H1 (cell line): ENCODE data around the gene SGCB. TPM values are rescaled to one million over a fixed set of nuclear protein-coding genes. Genes with fewer than 3 reads are reported as not detected.
A peak's percentile ranks its signal among the peaks of the same experiment; 100 is the strongest.

Source experiments
- CTCF ChIA-PET: fragments of 300-600 bp; sonication (Branson Sonifier 250); formaldehyde crosslinking; loops from one replicate; lab custom pipeline; 2021; ENCODE audit not compliant: partially characterized antibody; lab: Charles Lee
- POLR2A ChIA-PET: fragments of 300-600 bp; sonication (Branson Sonifier 250); formaldehyde crosslinking; loops from one replicate; lab custom pipeline; 2021; ENCODE audit warnings: inconsistent platforms; ENCODE audit not compliant: partially characterized antibody; lab: Charles Lee
- DNase-seq, 2 experiments: peaks; one replicate each; pipeline versions ENCODE4 v3.0.0 to v3.0.0-alpha.2; 2010 to 2022; ENCODE audit warnings: low spot score in 2 of 2, low read depth in 1 of 2, mixed read lengths in 1 of 2
- FAIRE-seq: peaks from 2 replicates; lab custom pipeline; 2011; peaks lifted over from hg19 to GRCh38; lab: Jason Lieb, UNC
- H2AFZ ChIP-seq: 2 replicates; pipeline ENCODE4 v1.8.1; 2012; ENCODE audit warnings: low read length, inconsistent platforms
- H2AK5ac ChIP-seq: 2 replicates; pipeline ENCODE4 v1.6.1; 2013; ENCODE audit warnings: low read depth, low read length
- H2BK120ac ChIP-seq: replicated peaks from 2 replicates; pipeline ENCODE3; 2013; ENCODE audit warnings: low read depth, low read length, inconsistent platforms
- H2BK12ac ChIP-seq: 2 replicates; pipeline ENCODE4 v1.6.1; 2013; ENCODE audit warnings: low read depth, low read length
- H2BK15ac ChIP-seq: 2 replicates; pipeline ENCODE4 v1.6.1; 2013; ENCODE audit warnings: low read length
- H2BK20ac ChIP-seq: 2 replicates; pipeline ENCODE4 v1.6.1; 2013; ENCODE audit warnings: low read length
- H2BK5ac ChIP-seq: 2 replicates; pipeline ENCODE4 v1.6.1; 2013; ENCODE audit warnings: low read depth, low read length
- H3K14ac ChIP-seq: 2 replicates; pipeline ENCODE4 v1.6.1; 2013; ENCODE audit warnings: inconsistent platforms; ENCODE audit not compliant: insufficient read length
- H3K18ac ChIP-seq: 2 replicates; pipeline ENCODE4 v1.6.1; 2013; ENCODE audit warnings: low read length; ENCODE audit errors: extremely low read depth
- H3K23ac ChIP-seq: 2 replicates; pipeline ENCODE4 v1.6.1; 2013; ENCODE audit warnings: inconsistent platforms; ENCODE audit not compliant: insufficient read length
- H3K23me2 ChIP-seq: 2 replicates; pipeline ENCODE4 v1.6.1; 2013; ENCODE audit warnings: low read depth, low read length
- H3K27ac ChIP-seq: 2 replicates; pipeline ENCODE4 v1.6.1; 2011; ENCODE audit warnings: low read depth, low read length, inconsistent platforms
- H3K27me3 ChIP-seq, 4 experiments: replicated peaks in 1 of 4; 1 replicate in 1 of 4; 2 replicates in 3 of 4; pipeline versions ENCODE4 v1.6.1 to v1.8.1; 2011 to 2013; ENCODE audit warnings: low read length in 3 of 4, mild to moderate bottlenecking in 3 of 4, inconsistent platforms in 2 of 4, mixed read lengths in 2 of 4, moderate library complexity in 1 of 4; ENCODE audit not compliant: control insufficient read depth in 3 of 4, insufficient read depth in 3 of 4; ENCODE audit errors: extremely low read depth in 1 of 4
- H3K36me3 ChIP-seq, 4 experiments: 2 replicates each; pipeline versions ENCODE4 v1.6.1 to v1.8.1; 2011 to 2013; ENCODE audit warnings: mild to moderate bottlenecking in 4 of 4, low read length in 3 of 4, moderate library complexity in 2 of 4, control low read depth in 1 of 4, inconsistent platforms in 1 of 4; ENCODE audit not compliant: insufficient read depth in 4 of 4, control insufficient read depth in 2 of 4
- H3K4ac ChIP-seq: replicated peaks from 2 replicates; pipeline ENCODE3; 2013; ENCODE audit warnings: low read length, low read depth, mixed read lengths, inconsistent platforms; ENCODE audit not compliant: insufficient read length
- H3K4me1 ChIP-seq, 4 experiments: replicated peaks in 1 of 4; 1 replicate in 1 of 4; 2 replicates in 3 of 4; pipeline versions ENCODE4 v1.6.1 to v1.8.1; 2011 to 2013; ENCODE audit warnings: low read length in 3 of 4, inconsistent platforms in 2 of 4, mixed read lengths in 1 of 4; ENCODE audit not compliant: insufficient read depth in 4 of 4, control insufficient read depth in 3 of 4
- H3K4me2 ChIP-seq, 2 experiments: 2 replicates each; pipeline versions ENCODE4 v1.6.1 to v1.8.1; 2011 to 2013; ENCODE audit warnings: low read depth in 2 of 2, low read length in 2 of 2, control low read depth in 1 of 2, inconsistent platforms in 1 of 2, mild to moderate bottlenecking in 1 of 2; ENCODE audit not compliant: insufficient read depth in 1 of 2
- H3K4me3 ChIP-seq, 4 experiments: fragments of 200-600, 300-600 bp in 1 of 4; sonication (generic), shearing (Covaris generic), sonication (Bioruptor Twin) in 1 of 4; 2 replicates each; pipeline versions ENCODE4 v1.5.1 to v1.8.1; 2011 to 2016; ENCODE audit warnings: low read length in 4 of 4, low read depth in 3 of 4, control low read depth in 2 of 4, inconsistent platforms in 2 of 4, mild to moderate bottlenecking in 2 of 4, mixed read lengths in 1 of 4, moderate library complexity in 1 of 4; ENCODE audit not compliant: insufficient read depth in 2 of 4; ENCODE audit errors: extremely low read depth in 1 of 4
- H3K56ac ChIP-seq: replicated peaks from 2 replicates; pipeline ENCODE3; 2013; ENCODE audit warnings: low read depth, mild to moderate bottlenecking, mixed read lengths, low read length, inconsistent platforms; ENCODE audit not compliant: insufficient read length
- H3K79me1 ChIP-seq: 2 replicates; pipeline ENCODE4 v1.6.1; 2013; ENCODE audit warnings: low read depth, low read length, control low read depth
- H3K79me2 ChIP-seq, 2 experiments: 2 replicates each; pipeline versions ENCODE4 v1.6.1 to v1.8.1; 2012 to 2013; ENCODE audit warnings: low read length in 2 of 2, mild to moderate bottlenecking in 2 of 2, inconsistent platforms in 1 of 2; ENCODE audit not compliant: insufficient read depth in 2 of 2, control insufficient read depth in 1 of 2
- H3K9ac ChIP-seq, 4 experiments: replicated peaks in 1 of 4; 1 replicate in 1 of 4; 2 replicates in 3 of 4; pipeline versions ENCODE4 v1.6.1 to v1.8.1; 2011 to 2013; ENCODE audit warnings: low read depth in 3 of 4, low read length in 3 of 4, control low read depth in 2 of 4, mild to moderate bottlenecking in 2 of 4, moderate library complexity in 2 of 4, inconsistent platforms in 1 of 4; ENCODE audit errors: extremely low read depth in 1 of 4
- H3K9me3 ChIP-seq, 2 experiments: 2 replicates each; pipeline versions ENCODE4 v1.6.1 to v1.8.1; 2012 to 2013; ENCODE audit warnings: mild to moderate bottlenecking in 2 of 2, moderate library complexity in 2 of 2, control low read depth in 1 of 2, inconsistent platforms in 1 of 2, low read depth in 1 of 2, low read length in 1 of 2, mixed read lengths in 1 of 2; ENCODE audit not compliant: insufficient read depth in 2 of 2
- H4K20me1 ChIP-seq, 2 experiments: replicated peaks in 1 of 2; 2 replicates each; pipeline versions ENCODE3 to v1.8.1; 2011 to 2013; ENCODE audit warnings: inconsistent platforms in 2 of 2, low read length in 2 of 2, mild to moderate bottlenecking in 1 of 2; ENCODE audit not compliant: insufficient read depth in 2 of 2, control insufficient read depth in 1 of 2
- H4K5ac ChIP-seq: 2 replicates; pipeline ENCODE4 v1.6.1; 2013; ENCODE audit warnings: low read length, low read depth, mixed read lengths, inconsistent platforms; ENCODE audit not compliant: insufficient read length
- H4K8ac ChIP-seq: 2 replicates; pipeline ENCODE4 v1.8.0; 2013; ENCODE audit warnings: mild to moderate bottlenecking, moderate library complexity, low read length, inconsistent platforms; ENCODE audit not compliant: insufficient read depth; ENCODE audit errors: extremely low read depth
- H4K91ac ChIP-seq: replicated peaks from 2 replicates; pipeline ENCODE3; 2013; ENCODE audit warnings: low read length, mixed read lengths, inconsistent platforms; ENCODE audit not compliant: insufficient read length
- ASH2L ChIP-seq: fragments of 200-600, 300-600 bp; sonication (generic); IDR thresholded peaks from one replicate; pipeline ENCODE4 v1.7.1; 2017; ENCODE audit warnings: low read length
- EGR1 ChIP-seq: IDR thresholded peaks from 2 replicates; pipeline ENCODE4 v1.6.1; 2011; ENCODE audit warnings: low read depth, low read length, borderline replicate concordance
- SIN3A ChIP-seq, 2 experiments: IDR thresholded peaks in 1 of 2; conservative IDR thresholded peaks in 1 of 2; 2 replicates each; pipeline ENCODE4 v1.6.1; 2011 to 2012; ENCODE audit warnings: low read length in 2 of 2, improper control_type of control experiment in 1 of 2, low read depth in 1 of 2, mild to moderate bottlenecking in 1 of 2
- SIRT6 ChIP-seq: IDR thresholded peaks from one replicate; pipeline ENCODE4 v1.7.1; 2012; ENCODE audit warnings: low read length, inconsistent platforms
- SIX5 ChIP-seq: IDR thresholded peaks from 2 replicates; pipeline ENCODE4 v1.6.1; 2011; ENCODE audit warnings: mild to moderate bottlenecking, low read depth, low read length
- TBP ChIP-seq: IDR thresholded peaks from 2 replicates; pipeline ENCODE4 v1.6.1; 2011; ENCODE audit warnings: low read depth, low read length, improper control_type of control experiment
- USF2 ChIP-seq: IDR thresholded peaks from 2 replicates; pipeline ENCODE4 v1.6.1; 2011; ENCODE audit warnings: low read length, improper control_type of control experiment
- WGBS, 2 experiments: shearing (Covaris generic) in 1 of 2; methylation state at CpG; one replicate each; pipeline versions ENCODE4 v1.1.6 to v1.1.7; 2013 to 2015; ENCODE audit warnings: low lambda C conversion rate in 2 of 2, mixed read lengths in 2 of 2, inconsistent platforms in 1 of 2, low coverage in 1 of 2, missing lambda C conversion rate in 1 of 2; ENCODE audit not compliant: insufficient replicate concordance in 2 of 2, insufficient coverage in 1 of 2, insufficient read length in 1 of 2; ENCODE audit errors: extremely low coverage in 1 of 2, missing lambda C conversion rate in 1 of 2; 5-methylcytosine and 5-hydroxymethylcytosine counted together
- polyA plus RNA-seq, 7 experiments: library from polyadenylated mRNA; depleted of rRNA in 3 of 7; stranded (reverse) in 5 of 7; unstranded in 2 of 7; fragments of >200 nt in 5 of 7; fragments of 200-250 nt in 2 of 7; gene quantifications; 1 replicate in 5 of 7; 2 replicates in 1 of 7; 4 replicates in 1 of 7; pipeline versions ENCODE4 v1.2.1 to v1.2.3, GENCODE V29; 2011 to 2013; ENCODE audit warnings: missing spikeins in 2 of 7, mixed read lengths in 2 of 7
- total RNA-seq: library from RNA; stranded (reverse); fragmentation: NEBNext Ultra II Directional; extraction: Animal tissue kit (Norgen Biotek cat#: 25700); gene quantifications from 2 replicates; pipeline ENCODE4 v1.2.1, GENCODE V29; 2021

Gene SGCB
- total and polyA plus RNA-seq, 2 of the 8 experiments (the other 6 are each of a cell fraction or from before 2014, with no cell fraction given) = 6.8 to 32.2 TPM

GRCh38 chr4:52037689-52038102, 403 bp downstream of the SGCB start:
- Histone ChIP-seq H3K27ac (peak overlapping the region; percentile 52; the same call in 1 of the 2 replicates), H3K18ac (no peak overlapping the region), H4K5ac (peak overlapping the region; percentile 9), H3K4me3 (peak overlapping the region; percentile 41 to 81 (median 68)), H3K4ac (no peak overlapping the region), H2BK12ac (no peak overlapping the region), H4K8ac (peak overlapping the region; percentile 96; the same call in 1 of the 2 replicates), H3K23me2 (peaks cover 5% of the 10 kb centered on the region; the same call in 1 of the 2 replicates), H3K56ac (peak overlapping the region; percentile 10), H3K27me3 (no peaks in the 10 kb centered on the region; a peak in 2 of 7 replicates), H3K36me3 (peaks cover 0 to 3% (median 0%) of the 10 kb centered on the region in 4 experiments; a peak in 1 of 8 replicates), H3K9ac (peak overlapping the region; percentile 52 to 70 (median 54); a peak in 6 of 7 replicates), H3K79me2 (peaks cover 0 to 28% of the 10 kb centered on the region in 2 experiments; a peak in 2 of 4 replicates), H2AK5ac (no peak overlapping the region), H2BK5ac (no peak overlapping the region), H2BK20ac (no peak overlapping the region), H3K23ac (no peak overlapping the region), H4K91ac (no peak overlapping the region), H3K4me2 (peak overlapping the region; percentile 66 to 81), H3K79me1 (peaks cover 9% of the 10 kb centered on the region), H3K9me3 (no peaks in the 10 kb centered on the region), H2BK120ac (no peak overlapping the region), H3K14ac (no peak overlapping the region), H3K4me1 (peaks cover 0 to 2% (median 0%) of the 10 kb centered on the region in 4 experiments; a peak in 1 of 7 replicates), H2AFZ (0 out of 2 replicates have a peak overlapping the region, but pooled peaks have one; percentile 0), H2BK15ac (no peak overlapping the region), H4K20me1 (peaks cover 0 to 4% of the 10 kb centered on the region in 2 experiments)
- DNase-seq (peak in 1 of 2 experiments; percentile 76), FAIRE-seq (no peak)
- POLR2A ChIA-PET = interaction anchor here (1.3 to 1.9 kb wide), 4 partner anchors 13 to 194 kb away, joined by 3 to 6 read pairs (median 6); partner anchors contain the start of genes DCUN1D4 and SPATA18
- 1% methylated on average over 12 of the region's 25 CpGs; no CpG with 5 or more reads in 1 of the 2 experiments for WGBS, 2 experiments
- TF ChIP-seq SIN3A (conservative IDR thresholded peaks at IDR 0.05 in 1 of 2, IDR thresholded peaks at IDR 0.05 in 1 of 2; ENCODE audit: low read depth in 1 of 2, low read length in 2 of 2) (0 out of 4 replicates have a peak, but pooled peaks of 1 of the 2 experiments have one; percentile 5), SIX5 (no peak), EGR1 (no peak), SIRT6 (no peak), USF2 (no peak), TBP (0 out of 2 replicates have a peak, but pooled peaks have one; percentile 22), ASH2L (peak; percentile 6)
- CTCF ChIA-PET = interaction anchor here (1.1 kb wide), 1 partner anchor 205 kb away, joined by 3 read pairs; no protein-coding TSS in a partner anchor
